ENCODE measurements around the gene KLHDC8B. TPM values are rescaled to one million over a fixed set of nuclear protein-coding genes. Genes with fewer than 3 reads are reported as not detected.
"Not testable (repeated sequence)": the region's sequence is repeated elsewhere in the genome, so short reads cannot be mapped to it uniquely, and the experiment has no call there.

The KLHDC8B gene
- total and polyA plus RNA-seq, 2 donors (not counting 1 experiment from before 2014, with no cell fraction given), result 34.4 to 40.5 TPM

- Histone ChIP-seq H3K27ac (ENCODE audit: insufficient read depth, low read length) (peak overlapping the region; percentile 44), H3K9me3 (ENCODE audit: control insufficient read depth, insufficient read depth, low read depth, low read length) (no peaks in the 10 kb centered on the region), H3K36me3 (ENCODE audit: control insufficient read depth, insufficient read depth, low read length) (peaks cover 4% of the 10 kb centered on the region), H3K9ac (ENCODE audit: insufficient read depth, low read length) (peak overlapping the region; percentile 23), H2AFZ (ENCODE audit: low read length) (peak overlapping the region; percentile 10), H3K4me1 (ENCODE audit: control insufficient read depth, extremely low read depth, insufficient read depth, low read length) (peaks cover 7% of the 10 kb centered on the region), H3K4me3 (replicated peaks in 1 of 4; ENCODE audit: control extremely low read depth in 1 of 4, insufficient read depth in 1 of 4, low read depth in 3 of 4, low read length in 4 of 4) (no peak overlapping the region), H3K79me2 (ENCODE audit: control insufficient read depth, insufficient read depth, low read length) (no peaks in the 10 kb centered on the region), H4K20me1 (ENCODE audit: control insufficient read depth, extremely low read depth, insufficient read depth, low read length) (no peaks in the 10 kb centered on the region), H3K4me2 (ENCODE audit: extremely low read depth, insufficient read depth, low read length) (no peak overlapping the region), H3K27me3 (ENCODE audit: control insufficient read depth, insufficient read depth, low read length) (no peaks in the 10 kb centered on the region)
- TF ChIP-seq CTCF (conservative IDR thresholded peaks at IDR 0.05 in 1 of 2, IDR thresholded peaks at IDR 0.05 in 1 of 2; ENCODE audit: low read depth in 1 of 2, low read length in 2 of 2) (no peak), EZH2 (IDR thresholded peaks at IDR 0.05; ENCODE audit: low read length, missing control alignments) (no peak)
- DNase-seq (ENCODE audit: low read depth in 2 of 2), result peak in 1 of 2 donors; percentile 27
These were observed 46.5 kb downstream of the KLHDC8B start for GRCh38 chr3:49217688-49218470.

GRCh38 chr3:49218471-49218989 lies 47.1 kb downstream of the KLHDC8B start:
- not testable (repeated sequence) for H3K9ac ChIP-seq (ENCODE audit: insufficient read depth, low read length); H2AFZ ChIP-seq (ENCODE audit: low read length); H3K27me3 ChIP-seq (ENCODE audit: control insufficient read depth, insufficient read depth, low read length); H3K36me3 ChIP-seq (ENCODE audit: control insufficient read depth, insufficient read depth, low read length); H3K4me2 ChIP-seq (ENCODE audit: extremely low read depth, insufficient read depth, low read length); H3K9me3 ChIP-seq (ENCODE audit: control insufficient read depth, insufficient read depth, low read depth, low read length); H3K4me3 ChIP-seq (replicated peaks in 1 of 4; ENCODE audit: control extremely low read depth in 1 of 4, insufficient read depth in 1 of 4, low read depth in 3 of 4, low read length in 4 of 4); H3K4me1 ChIP-seq (ENCODE audit: control insufficient read depth, extremely low read depth, insufficient read depth, low read length); H3K79me2 ChIP-seq (ENCODE audit: control insufficient read depth, insufficient read depth, low read length); H4K20me1 ChIP-seq (ENCODE audit: control insufficient read depth, extremely low read depth, insufficient read depth, low read length)
- DNase-seq (ENCODE audit: low read depth in 2 of 2), result peak; percentile 71 to 95
- H3K27ac ChIP-seq (ENCODE audit: insufficient read depth, low read length), result peak overlapping the region; percentile 43

- Histone ChIP-seq H3K36me3 (ENCODE audit: control insufficient read depth, insufficient read depth, low read length) (peaks cover 2% of the 10 kb centered on the region), H3K9ac (ENCODE audit: insufficient read depth, low read length) (no peak overlapping the region), H3K9me3 (ENCODE audit: control insufficient read depth, insufficient read depth, low read depth, low read length) (no peaks in the 10 kb centered on the region), H3K79me2 (ENCODE audit: control insufficient read depth, insufficient read depth, low read length) (no peaks in the 10 kb centered on the region), H3K4me2 (ENCODE audit: extremely low read depth, insufficient read depth, low read length) (no peak overlapping the region), H3K4me1 (ENCODE audit: control insufficient read depth, extremely low read depth, insufficient read depth, low read length) (peaks cover 7% of the 10 kb centered on the region), H3K4me3 (replicated peaks in 1 of 4; ENCODE audit: control extremely low read depth in 1 of 4, insufficient read depth in 1 of 4, low read depth in 3 of 4, low read length in 4 of 4) (no peak overlapping the region), H2AFZ (ENCODE audit: low read length) (no peak overlapping the region), H3K27me3 (ENCODE audit: control insufficient read depth, insufficient read depth, low read length) (no peaks in the 10 kb centered on the region), H3K27ac (ENCODE audit: insufficient read depth, low read length) (peak overlapping the region; percentile 43), H4K20me1 (ENCODE audit: control insufficient read depth, extremely low read depth, insufficient read depth, low read length) (no peaks in the 10 kb centered on the region)
- DNase-seq (ENCODE audit: low read depth in 2 of 2), result no peak
- no peak for TF ChIP-seq CTCF (conservative IDR thresholded peaks at IDR 0.05 in 1 of 2, IDR thresholded peaks at IDR 0.05 in 1 of 2; ENCODE audit: low read depth in 1 of 2, low read length in 2 of 2)
- TF ChIP-seq EZH2 (IDR thresholded peaks at IDR 0.05; ENCODE audit: low read length, missing control alignments), result no peak
These were observed 47.7 kb downstream of the KLHDC8B start for GRCh38 chr3:49219132-49219531.

- H3K4me2 ChIP-seq (ENCODE audit: extremely low read depth, insufficient read depth, low read length); H4K20me1 ChIP-seq (ENCODE audit: control insufficient read depth, extremely low read depth, insufficient read depth, low read length); H3K9me3 ChIP-seq (ENCODE audit: control insufficient read depth, insufficient read depth, low read depth, low read length); H3K27me3 ChIP-seq (ENCODE audit: control insufficient read depth, insufficient read depth, low read length); H3K9ac ChIP-seq (ENCODE audit: insufficient read depth, low read length); H3K36me3 ChIP-seq (ENCODE audit: control insufficient read depth, insufficient read depth, low read length); H3K79me2 ChIP-seq (ENCODE audit: control insufficient read depth, insufficient read depth, low read length); H3K4me1 ChIP-seq (ENCODE audit: control insufficient read depth, extremely low read depth, insufficient read depth, low read length); H3K4me3 ChIP-seq (replicated peaks in 1 of 4; ENCODE audit: control extremely low read depth in 1 of 4, insufficient read depth in 1 of 4, low read depth in 3 of 4, low read length in 4 of 4); DNase-seq (ENCODE audit: low read depth in 2 of 2); H2AFZ ChIP-seq (ENCODE audit: low read length); H3K27ac ChIP-seq (ENCODE audit: insufficient read depth, low read length): not testable (repeated sequence)
These were observed 49.7 kb downstream of the KLHDC8B start for GRCh38 chr3:49220985-49221563.
